Mesothelial cell of epicardium (in vitro differentiated cells): ENCODE measurements around the gene FYN. TPM values are rescaled to one million over a fixed set of nuclear protein-coding genes. Genes with fewer than 3 reads are reported as not detected.

Experiments used
- DNase-seq, 2 experiments: peaks; one replicate each; pipeline ENCODE4 v3.0.0; 2021; ENCODE audit warnings: low spot score in 2 of 2; ENCODE audit not compliant: unreplicated experiment in 2 of 2
- H3K27ac Mint-ChIP-seq: 2 replicates; pipeline ENCODE4 v1.8.0; 2021; ENCODE audit warnings: mixed read lengths
- H3K27me3 Mint-ChIP-seq: 2 replicates; pipeline ENCODE4 v1.8.0; 2021; ENCODE audit warnings: low read depth, mixed read lengths
- H3K36me3 Mint-ChIP-seq: 2 replicates; pipeline ENCODE4 v1.8.0; 2021; ENCODE audit warnings: mixed read lengths
- H3K4me1 Mint-ChIP-seq: 2 replicates; pipeline ENCODE4 v1.8.0; 2021; ENCODE audit warnings: mixed read lengths
- H3K4me3 Mint-ChIP-seq: 2 replicates; pipeline ENCODE4 v1.8.0; 2021; ENCODE audit warnings: mild to moderate bottlenecking, moderate library complexity, mixed read lengths
- H3K9me3 Mint-ChIP-seq: 2 replicates; pipeline ENCODE4 v1.8.0; 2021; ENCODE audit warnings: mixed read lengths
- CTCF ChIP-seq: fragments of 200-600 bp; sonication (generic); IDR thresholded peaks from one replicate; pipeline ENCODE4 v1.5.0; 2021; ENCODE audit warnings: antibody characterized with exemption; ENCODE audit not compliant: unreplicated experiment
- total RNA-seq: library from RNA; stranded (reverse); gene quantifications from 3 replicates; pipeline ENCODE4 v1.2.1, GENCODE V29; 2021

The FYN gene
- total RNA-seq, 1 donor from 2014 or later: 115 TPM

GRCh38 chr6:111730864-111731263 is 142.4 kb downstream of the FYN start:
- DNase-seq: no peak
- TF ChIP-seq CTCF: no peak
- Mint-ChIP-seq H3K27ac (no peak overlapping the region), H3K4me1 (peaks cover 4% of the 10 kb centered on the region), H3K9me3 (peaks cover 9% of the 10 kb centered on the region), H3K4me3 (no peak overlapping the region), H3K27me3 (no peaks in the 10 kb centered on the region), H3K36me3 (peaks cover 41% of the 10 kb centered on the region)

- Mint-ChIP-seq H3K4me3 (no peak overlapping the region), H3K27ac (no peak overlapping the region), H3K4me1 (peaks cover 4% of the 10 kb centered on the region), H3K9me3 (peaks cover 4% of the 10 kb centered on the region), H3K36me3 (peaks cover 26% of the 10 kb centered on the region), H3K27me3 (no peaks in the 10 kb centered on the region)
- TF ChIP-seq CTCF: peak; percentile 50
- DNase-seq: no peak
Measured at GRCh38 chr6:111727802-111728201, 145.4 kb downstream of the FYN start.

- H3K27me3 Mint-ChIP-seq: no peaks in the 10 kb centered on the region
- H3K4me3 Mint-ChIP-seq: no peak overlapping the region
- peaks cover 10% of the 10 kb centered on the region for H3K4me1 Mint-ChIP-seq
- peaks cover 3% of the 10 kb centered on the region for H3K9me3 Mint-ChIP-seq
- no peak for DNase-seq
- H3K36me3 Mint-ChIP-seq: peaks cover 18% of the 10 kb centered on the region
- TF ChIP-seq CTCF: no peak
- H3K27ac Mint-ChIP-seq: no peak overlapping the region
Measured at GRCh38 chr6:111727041-111727440, 146.2 kb downstream of the FYN start.

GRCh38 chr6:111725446-111726112 is 147.7 kb downstream of the FYN start:
- no peaks in the 10 kb centered on the region for H3K27me3 Mint-ChIP-seq
- H3K36me3 Mint-ChIP-seq: peaks cover 13% of the 10 kb centered on the region
- DNase-seq: no peak
- peaks cover 7% of the 10 kb centered on the region for H3K4me1 Mint-ChIP-seq
- no peak for TF ChIP-seq CTCF
- H3K9me3 Mint-ChIP-seq: peaks cover 3% of the 10 kb centered on the region
- no peak overlapping the region for H3K4me3 Mint-ChIP-seq
- no peak overlapping the region for H3K27ac Mint-ChIP-seq

- Mint-ChIP-seq H3K4me3 (no peak overlapping the region), H3K9me3 (peaks cover 3% of the 10 kb centered on the region), H3K27me3 (no peaks in the 10 kb centered on the region), H3K4me1 (peaks cover 7% of the 10 kb centered on the region), H3K36me3 (peaks cover 21% of the 10 kb centered on the region), H3K27ac (no peak overlapping the region)
- no peak for TF ChIP-seq CTCF
- DNase-seq: no peak
Measured at GRCh38 chr6:111724505-111724904, 148.7 kb downstream of the FYN start.

- no peaks in the 10 kb centered on the region for H3K27me3 Mint-ChIP-seq
- H3K9me3 Mint-ChIP-seq: peaks cover 3% of the 10 kb centered on the region
- peaks cover 7% of the 10 kb centered on the region for H3K4me1 Mint-ChIP-seq
- H3K4me3 Mint-ChIP-seq: no peak overlapping the region
- no peak for DNase-seq
- no peak for TF ChIP-seq CTCF
- no peak overlapping the region for H3K27ac Mint-ChIP-seq
- H3K36me3 Mint-ChIP-seq: peaks cover 23% of the 10 kb centered on the region
Measured at GRCh38 chr6:111724039-111724438, 149.2 kb downstream of the FYN start.
